GM23338 (cell line): Measurements from ENCODE around the gene HIBADH.
"Not testable (repeated sequence)": the region's sequence is repeated elsewhere in the genome, so short reads cannot be mapped to it uniquely, and the experiment has no call there.

ENCODE experiments used
- CREB1 ChIP-seq: fragments of 250-450 bp; sonication (Bioruptor Pico); IDR thresholded peaks from 2 replicates; pipeline ENCODE4 v1.5.0; 2020; ENCODE audit warnings: low read depth, mild to moderate bottlenecking, moderate library complexity
- EZH2 ChIP-seq: fragments of 200-600 bp; sonication (generic); IDR thresholded peaks from one replicate; pipeline ENCODE4 v1.8.0; 2017; ENCODE audit warnings: antibody characterized with exemption, mild to moderate bottlenecking, low read depth; ENCODE audit not compliant: unreplicated experiment
- EZH2phosphoT487 ChIP-seq: fragments of 200-600 bp; sonication (generic); IDR thresholded peaks from one replicate; pipeline ENCODE4 v1.8.1; 2018; ENCODE audit warnings: antibody characterized with exemption; ENCODE audit not compliant: unreplicated experiment
- JUNB ChIP-seq: IDR thresholded peaks from one replicate; pipeline ENCODE4 v1.6.1; 2016; ENCODE audit warnings: antibody characterized with exemption; ENCODE audit not compliant: unreplicated experiment
- NANOG ChIP-seq: IDR thresholded peaks from 2 replicates; pipeline ENCODE4 v1.6.1; 2016; ENCODE audit warnings: antibody characterized with exemption, borderline replicate concordance
- POLR2AphosphoS5 ChIP-seq: IDR thresholded peaks from 2 replicates; pipeline ENCODE4 v1.6.1; 2016; ENCODE audit warnings: antibody characterized with exemption, low read depth
- STAT1 ChIP-seq: IDR thresholded peaks from one replicate; pipeline ENCODE4 v1.6.1; 2016; ENCODE audit warnings: antibody characterized with exemption; ENCODE audit not compliant: unreplicated experiment
- ZNF114 ChIP-seq: fragments of 250-450 bp; sonication (Bioruptor Pico); IDR thresholded peaks from 2 replicates; pipeline ENCODE4 v1.5.0; 2020; ENCODE audit warnings: mild to moderate bottlenecking, moderate library complexity
- ZNF331 ChIP-seq: fragments of 250-450 bp; sonication (Bioruptor Pico); IDR thresholded peaks from 2 replicates; pipeline ENCODE4 v1.5.0; 2020; ENCODE audit warnings: low read depth, mild to moderate bottlenecking, moderate library complexity
- TF ChIP-seq, protein P1 (sequence below), 2 experiments: fragments of 200-600 bp in 1 of 2; sonication (generic) in 1 of 2; conservative IDR thresholded peaks; 2 replicates each; pipeline versions ENCODE4 v1.5.1 to v1.6.1; 2016 to 2017; ENCODE audit warnings: antibody characterized with exemption in 2 of 2, low read depth in 2 of 2, mild to moderate bottlenecking in 2 of 2, moderate library complexity in 1 of 2
- TF ChIP-seq, protein P2 (sequence below): IDR thresholded peaks from one replicate; pipeline ENCODE4 v1.6.1; 2018; ENCODE audit warnings: antibody characterized with exemption; ENCODE audit not compliant: unreplicated experiment
- TF ChIP-seq, protein P3 (sequence below): fragments of 250-450 bp; sonication (Bioruptor Pico); IDR thresholded peaks from 2 replicates; pipeline ENCODE4 v1.5.0; 2020; ENCODE audit warnings: mild to moderate bottlenecking, moderate library complexity
- TF ChIP-seq, protein P4 (sequence below): IDR thresholded peaks from 2 replicates; pipeline ENCODE4 v1.6.1; 2016; ENCODE audit warnings: antibody characterized with exemption

DNA sequence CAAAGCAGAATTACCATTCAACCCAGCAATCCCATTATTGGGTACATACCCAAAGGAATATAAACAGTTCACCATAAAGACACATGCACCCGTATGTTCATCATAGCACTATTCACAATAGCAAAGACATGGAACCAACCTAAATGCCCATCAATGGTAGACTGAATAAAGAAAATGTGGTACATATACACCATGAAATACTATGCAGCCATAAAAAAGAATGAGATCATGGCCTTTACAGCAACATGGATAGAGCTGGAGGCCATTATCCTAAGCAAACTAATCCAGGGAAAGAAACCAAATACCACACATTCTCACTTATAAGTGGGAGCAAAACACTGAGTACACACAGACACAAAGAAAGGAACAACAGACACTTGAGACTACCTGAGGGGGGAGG, 23.6 kb downstream of the HIBADH start:
- not testable (repeated sequence) for TF ChIP-seq CREB1 (CRISPR knock-in tag); POLR2AphosphoS5; EZH2; NANOG; EZH2phosphoT487; JUNB; STAT1; ZNF114 (CRISPR knock-in tag); ZNF331 (CRISPR knock-in tag)
- TF ChIP-seq, protein P1, sequence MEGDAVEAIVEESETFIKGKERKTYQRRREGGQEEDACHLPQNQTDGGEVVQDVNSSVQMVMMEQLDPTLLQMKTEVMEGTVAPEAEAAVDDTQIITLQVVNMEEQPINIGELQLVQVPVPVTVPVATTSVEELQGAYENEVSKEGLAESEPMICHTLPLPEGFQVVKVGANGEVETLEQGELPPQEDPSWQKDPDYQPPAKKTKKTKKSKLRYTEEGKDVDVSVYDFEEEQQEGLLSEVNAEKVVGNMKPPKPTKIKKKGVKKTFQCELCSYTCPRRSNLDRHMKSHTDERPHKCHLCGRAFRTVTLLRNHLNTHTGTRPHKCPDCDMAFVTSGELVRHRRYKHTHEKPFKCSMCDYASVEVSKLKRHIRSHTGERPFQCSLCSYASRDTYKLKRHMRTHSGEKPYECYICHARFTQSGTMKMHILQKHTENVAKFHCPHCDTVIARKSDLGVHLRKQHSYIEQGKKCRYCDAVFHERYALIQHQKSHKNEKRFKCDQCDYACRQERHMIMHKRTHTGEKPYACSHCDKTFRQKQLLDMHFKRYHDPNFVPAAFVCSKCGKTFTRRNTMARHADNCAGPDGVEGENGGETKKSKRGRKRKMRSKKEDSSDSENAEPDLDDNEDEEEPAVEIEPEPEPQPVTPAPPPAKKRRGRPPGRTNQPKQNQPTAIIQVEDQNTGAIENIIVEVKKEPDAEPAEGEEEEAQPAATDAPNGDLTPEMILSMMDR (conservative IDR thresholded peaks at IDR 0.05; ENCODE audit: low read depth in 2 of 2), result not testable (repeated sequence)
- TF ChIP-seq, protein P2, sequence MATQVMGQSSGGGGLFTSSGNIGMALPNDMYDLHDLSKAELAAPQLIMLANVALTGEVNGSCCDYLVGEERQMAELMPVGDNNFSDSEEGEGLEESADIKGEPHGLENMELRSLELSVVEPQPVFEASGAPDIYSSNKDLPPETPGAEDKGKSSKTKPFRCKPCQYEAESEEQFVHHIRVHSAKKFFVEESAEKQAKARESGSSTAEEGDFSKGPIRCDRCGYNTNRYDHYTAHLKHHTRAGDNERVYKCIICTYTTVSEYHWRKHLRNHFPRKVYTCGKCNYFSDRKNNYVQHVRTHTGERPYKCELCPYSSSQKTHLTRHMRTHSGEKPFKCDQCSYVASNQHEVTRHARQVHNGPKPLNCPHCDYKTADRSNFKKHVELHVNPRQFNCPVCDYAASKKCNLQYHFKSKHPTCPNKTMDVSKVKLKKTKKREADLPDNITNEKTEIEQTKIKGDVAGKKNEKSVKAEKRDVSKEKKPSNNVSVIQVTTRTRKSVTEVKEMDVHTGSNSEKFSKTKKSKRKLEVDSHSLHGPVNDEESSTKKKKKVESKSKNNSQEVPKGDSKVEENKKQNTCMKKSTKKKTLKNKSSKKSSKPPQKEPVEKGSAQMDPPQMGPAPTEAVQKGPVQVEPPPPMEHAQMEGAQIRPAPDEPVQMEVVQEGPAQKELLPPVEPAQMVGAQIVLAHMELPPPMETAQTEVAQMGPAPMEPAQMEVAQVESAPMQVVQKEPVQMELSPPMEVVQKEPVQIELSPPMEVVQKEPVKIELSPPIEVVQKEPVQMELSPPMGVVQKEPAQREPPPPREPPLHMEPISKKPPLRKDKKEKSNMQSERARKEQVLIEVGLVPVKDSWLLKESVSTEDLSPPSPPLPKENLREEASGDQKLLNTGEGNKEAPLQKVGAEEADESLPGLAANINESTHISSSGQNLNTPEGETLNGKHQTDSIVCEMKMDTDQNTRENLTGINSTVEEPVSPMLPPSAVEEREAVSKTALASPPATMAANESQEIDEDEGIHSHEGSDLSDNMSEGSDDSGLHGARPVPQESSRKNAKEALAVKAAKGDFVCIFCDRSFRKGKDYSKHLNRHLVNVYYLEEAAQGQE, result not testable (repeated sequence)
- TF ChIP-seq, protein P3, sequence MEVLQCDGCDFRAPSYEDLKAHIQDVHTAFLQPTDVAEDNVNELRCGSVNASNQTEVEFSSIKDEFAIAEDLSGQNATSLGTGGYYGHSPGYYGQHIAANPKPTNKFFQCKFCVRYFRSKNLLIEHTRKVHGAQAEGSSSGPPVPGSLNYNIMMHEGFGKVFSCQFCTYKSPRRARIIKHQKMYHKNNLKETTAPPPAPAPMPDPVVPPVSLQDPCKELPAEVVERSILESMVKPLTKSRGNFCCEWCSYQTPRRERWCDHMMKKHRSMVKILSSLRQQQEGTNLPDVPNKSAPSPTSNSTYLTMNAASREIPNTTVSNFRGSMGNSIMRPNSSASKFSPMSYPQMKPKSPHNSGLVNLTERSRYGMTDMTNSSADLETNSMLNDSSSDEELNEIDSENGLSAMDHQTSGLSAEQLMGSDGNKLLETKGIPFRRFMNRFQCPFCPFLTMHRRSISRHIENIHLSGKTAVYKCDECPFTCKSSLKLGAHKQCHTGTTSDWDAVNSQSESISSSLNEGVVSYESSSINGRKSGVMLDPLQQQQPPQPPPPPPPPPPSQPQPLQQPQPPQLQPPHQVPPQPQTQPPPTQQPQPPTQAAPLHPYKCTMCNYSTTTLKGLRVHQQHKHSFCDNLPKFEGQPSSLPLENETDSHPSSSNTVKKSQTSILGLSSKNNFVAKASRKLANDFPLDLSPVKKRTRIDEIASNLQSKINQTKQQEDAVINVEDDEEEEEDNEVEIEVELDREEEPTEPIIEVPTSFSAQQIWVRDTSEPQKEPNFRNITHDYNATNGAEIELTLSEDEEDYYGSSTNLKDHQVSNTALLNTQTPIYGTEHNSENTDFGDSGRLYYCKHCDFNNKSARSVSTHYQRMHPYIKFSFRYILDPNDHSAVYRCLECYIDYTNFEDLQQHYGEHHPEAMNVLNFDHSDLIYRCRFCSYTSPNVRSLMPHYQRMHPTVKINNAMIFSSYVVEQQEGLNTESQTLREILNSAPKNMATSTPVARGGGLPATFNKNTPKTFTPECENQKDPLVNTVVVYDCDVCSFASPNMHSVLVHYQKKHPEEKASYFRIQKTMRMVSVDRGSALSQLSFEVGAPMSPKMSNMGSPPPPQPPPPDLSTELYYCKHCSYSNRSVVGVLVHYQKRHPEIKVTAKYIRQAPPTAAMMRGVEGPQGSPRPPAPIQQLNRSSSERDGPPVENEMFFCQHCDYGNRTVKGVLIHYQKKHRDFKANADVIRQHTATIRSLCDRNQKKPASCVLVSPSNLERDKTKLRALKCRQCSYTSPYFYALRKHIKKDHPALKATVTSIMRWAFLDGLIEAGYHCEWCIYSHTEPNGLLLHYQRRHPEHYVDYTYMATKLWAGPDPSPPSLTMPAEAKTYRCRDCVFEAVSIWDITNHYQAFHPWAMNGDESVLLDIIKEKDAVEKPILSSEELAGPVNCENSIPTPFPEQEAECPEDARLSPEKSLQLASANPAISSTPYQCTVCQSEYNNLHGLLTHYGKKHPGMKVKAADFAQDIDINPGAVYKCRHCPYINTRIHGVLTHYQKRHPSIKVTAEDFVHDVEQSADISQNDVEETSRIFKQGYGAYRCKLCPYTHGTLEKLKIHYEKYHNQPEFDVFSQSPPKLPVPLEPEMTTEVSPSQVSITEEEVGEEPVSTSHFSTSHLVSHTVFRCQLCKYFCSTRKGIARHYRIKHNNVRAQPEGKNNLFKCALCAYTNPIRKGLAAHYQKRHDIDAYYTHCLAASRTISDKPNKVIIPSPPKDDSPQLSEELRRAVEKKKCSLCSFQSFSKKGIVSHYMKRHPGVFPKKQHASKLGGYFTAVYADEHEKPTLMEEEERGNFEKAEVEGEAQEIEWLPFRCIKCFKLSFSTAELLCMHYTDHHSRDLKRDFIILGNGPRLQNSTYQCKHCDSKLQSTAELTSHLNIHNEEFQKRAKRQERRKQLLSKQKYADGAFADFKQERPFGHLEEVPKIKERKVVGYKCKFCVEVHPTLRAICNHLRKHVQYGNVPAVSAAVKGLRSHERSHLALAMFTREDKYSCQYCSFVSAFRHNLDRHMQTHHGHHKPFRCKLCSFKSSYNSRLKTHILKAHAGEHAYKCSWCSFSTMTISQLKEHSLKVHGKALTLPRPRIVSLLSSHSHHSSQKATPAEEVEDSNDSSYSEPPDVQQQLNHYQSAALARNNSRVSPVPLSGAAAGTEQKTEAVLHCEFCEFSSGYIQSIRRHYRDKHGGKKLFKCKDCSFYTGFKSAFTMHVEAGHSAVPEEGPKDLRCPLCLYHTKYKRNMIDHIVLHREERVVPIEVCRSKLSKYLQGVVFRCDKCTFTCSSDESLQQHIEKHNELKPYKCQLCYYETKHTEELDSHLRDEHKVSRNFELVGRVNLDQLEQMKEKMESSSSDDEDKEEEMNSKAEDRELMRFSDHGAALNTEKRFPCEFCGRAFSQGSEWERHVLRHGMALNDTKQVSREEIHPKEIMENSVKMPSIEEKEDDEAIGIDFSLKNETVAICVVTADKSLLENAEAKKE (CRISPR knock-in tag), result not testable (repeated sequence)
- TF ChIP-seq, protein P4, sequence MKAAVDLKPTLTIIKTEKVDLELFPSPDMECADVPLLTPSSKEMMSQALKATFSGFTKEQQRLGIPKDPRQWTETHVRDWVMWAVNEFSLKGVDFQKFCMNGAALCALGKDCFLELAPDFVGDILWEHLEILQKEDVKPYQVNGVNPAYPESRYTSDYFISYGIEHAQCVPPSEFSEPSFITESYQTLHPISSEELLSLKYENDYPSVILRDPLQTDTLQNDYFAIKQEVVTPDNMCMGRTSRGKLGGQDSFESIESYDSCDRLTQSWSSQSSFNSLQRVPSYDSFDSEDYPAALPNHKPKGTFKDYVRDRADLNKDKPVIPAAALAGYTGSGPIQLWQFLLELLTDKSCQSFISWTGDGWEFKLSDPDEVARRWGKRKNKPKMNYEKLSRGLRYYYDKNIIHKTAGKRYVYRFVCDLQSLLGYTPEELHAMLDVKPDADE, result not testable (repeated sequence)
